NCI-H510A treated with DMSO at 0.1 percent for 48 hours (cell line): Measurements from ENCODE around the gene PDGFB.
A peak's percentile ranks its signal among the peaks of the same experiment; 100 is the strongest.

Source experiments
- DNase-seq: peaks from one replicate; lab custom pipeline; 2025; lab: John Stamatoyannopoulos, UW

The PDGFB gene

GRCh38 chr22:39240831-39241793 is 3.7 kb downstream of the PDGFB start:
- peak; percentile 79 for DNase-seq

DNA sequence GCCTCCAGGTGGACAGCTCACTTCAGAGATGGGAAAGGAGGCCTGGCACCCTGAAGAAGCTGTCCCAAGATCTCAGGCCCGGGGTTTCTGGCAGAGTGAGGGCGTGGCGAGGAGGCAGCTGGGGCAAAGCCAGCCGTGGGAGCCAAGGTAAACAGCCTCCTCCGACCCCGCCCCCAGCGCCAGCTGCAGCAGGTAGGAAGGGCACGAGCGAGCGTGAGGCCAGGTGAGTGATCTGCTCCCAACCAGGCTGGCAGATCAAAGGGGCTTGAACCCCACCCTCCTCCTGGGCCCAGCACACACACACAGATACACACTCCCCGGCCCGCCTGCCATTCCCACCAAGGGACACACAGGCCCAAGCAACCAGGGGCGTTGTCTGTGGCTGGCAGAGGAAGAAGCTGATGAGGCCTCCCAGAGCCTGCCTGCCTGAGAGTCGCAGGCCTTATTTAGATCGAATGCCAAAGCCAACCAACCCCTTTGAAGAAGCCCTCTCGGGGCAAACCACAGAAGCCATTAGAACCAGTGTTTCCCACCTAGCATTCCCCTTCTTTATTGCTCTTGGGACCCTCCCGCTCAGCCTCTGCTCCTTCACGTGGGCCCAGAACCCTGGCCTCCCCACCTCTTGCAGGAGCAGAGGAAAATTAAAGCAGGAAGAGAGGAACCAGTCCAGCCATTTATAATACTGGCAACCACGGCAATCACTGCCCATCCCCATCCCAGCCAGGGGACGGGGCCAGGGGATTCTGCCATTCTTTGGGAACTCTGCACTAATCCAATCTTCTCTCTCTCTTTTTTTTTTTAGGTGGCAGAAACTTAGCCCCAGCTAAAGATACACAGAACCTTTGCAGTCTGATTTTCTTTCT is 5.0 kb downstream of the PDGFB start:
- peak; percentile 73 for DNase-seq

DNA sequence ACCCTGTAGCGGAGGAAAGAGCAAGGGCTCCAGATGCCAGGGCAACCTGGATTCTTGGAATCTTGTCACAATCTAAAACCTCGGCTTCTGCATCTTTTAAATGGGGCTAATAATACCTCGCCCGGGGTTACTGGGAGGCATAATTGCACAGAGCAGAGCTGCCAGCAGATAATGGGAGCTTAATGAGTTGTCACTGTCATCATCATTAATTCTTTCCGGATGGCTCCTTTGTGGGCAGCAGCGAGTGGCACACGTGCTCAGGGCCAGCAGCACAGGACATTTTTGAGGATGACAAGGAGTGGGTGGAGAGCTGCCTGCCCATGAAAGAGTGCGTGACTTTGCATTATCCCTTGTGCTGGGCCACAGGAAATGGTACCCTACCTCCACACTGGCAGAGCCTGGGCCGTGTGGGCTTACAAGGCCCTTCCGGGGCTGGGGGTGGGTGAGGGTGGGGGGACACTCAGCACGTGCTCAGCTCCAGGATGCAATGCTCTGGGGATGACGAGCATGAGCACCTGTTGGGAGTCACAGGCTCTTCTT is 5.7 kb downstream of the PDGFB start:
- no peak for DNase-seq

GRCh38 chr22:39238561-39238960 is 6.2 kb downstream of the PDGFB start:
- DNase-seq = no peak

GRCh38 chr22:39238101-39238466 is 6.7 kb downstream of the PDGFB start:
- DNase-seq = no peak

- peak; percentile 21 for DNase-seq
Observed at GRCh38 chr22:39237318-39238100, 7.3 kb downstream of the PDGFB start.

GRCh38 chr22:39236321-39237317 is 8.2 kb downstream of the PDGFB start:
- DNase-seq = peak; percentile 47

DNA sequence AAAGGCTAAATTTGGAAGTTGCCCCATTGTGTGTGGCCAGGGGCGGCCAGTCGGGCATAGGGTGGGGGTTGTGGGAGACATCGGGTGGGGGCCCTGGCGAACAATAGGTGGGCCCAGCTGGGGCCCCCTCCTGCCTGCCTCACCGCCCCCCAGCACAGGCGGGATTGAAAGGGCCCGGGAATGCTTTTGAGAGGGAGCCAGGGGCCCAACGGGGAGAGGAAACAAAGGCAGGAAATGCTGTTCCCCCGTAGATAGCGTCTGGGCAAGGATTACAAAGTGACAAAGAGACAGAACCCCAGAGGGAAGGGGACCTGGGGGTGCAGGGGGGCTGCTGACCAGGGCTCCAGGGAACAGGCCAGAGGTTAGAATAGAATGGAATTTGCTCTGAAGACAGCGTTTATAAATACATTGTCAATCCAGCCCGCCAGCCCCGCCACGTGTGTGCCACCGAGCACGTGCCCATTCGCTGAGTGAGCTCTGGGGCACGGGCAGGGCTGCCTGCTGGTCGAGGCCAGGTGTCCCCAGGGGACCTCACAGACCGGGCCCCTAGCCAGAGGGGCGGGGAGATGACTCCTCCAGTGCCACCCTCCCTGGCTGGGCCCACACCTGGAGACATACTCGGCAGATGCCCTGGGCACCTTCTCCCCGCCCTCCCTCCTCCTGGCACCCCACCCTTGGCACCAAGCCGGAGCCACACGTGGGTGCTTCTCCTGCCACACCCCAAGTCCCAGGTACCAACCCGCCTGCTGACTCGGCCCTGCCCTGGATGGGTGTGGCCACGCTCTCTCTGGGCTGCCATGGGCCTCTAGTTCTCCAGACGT is 9.7 kb downstream of the PDGFB start:
- no peak for DNase-seq

- DNase-seq = no peak
Observed at GRCh38 chr22:39234472-39234787, 10.4 kb downstream of the PDGFB start.

DNA sequence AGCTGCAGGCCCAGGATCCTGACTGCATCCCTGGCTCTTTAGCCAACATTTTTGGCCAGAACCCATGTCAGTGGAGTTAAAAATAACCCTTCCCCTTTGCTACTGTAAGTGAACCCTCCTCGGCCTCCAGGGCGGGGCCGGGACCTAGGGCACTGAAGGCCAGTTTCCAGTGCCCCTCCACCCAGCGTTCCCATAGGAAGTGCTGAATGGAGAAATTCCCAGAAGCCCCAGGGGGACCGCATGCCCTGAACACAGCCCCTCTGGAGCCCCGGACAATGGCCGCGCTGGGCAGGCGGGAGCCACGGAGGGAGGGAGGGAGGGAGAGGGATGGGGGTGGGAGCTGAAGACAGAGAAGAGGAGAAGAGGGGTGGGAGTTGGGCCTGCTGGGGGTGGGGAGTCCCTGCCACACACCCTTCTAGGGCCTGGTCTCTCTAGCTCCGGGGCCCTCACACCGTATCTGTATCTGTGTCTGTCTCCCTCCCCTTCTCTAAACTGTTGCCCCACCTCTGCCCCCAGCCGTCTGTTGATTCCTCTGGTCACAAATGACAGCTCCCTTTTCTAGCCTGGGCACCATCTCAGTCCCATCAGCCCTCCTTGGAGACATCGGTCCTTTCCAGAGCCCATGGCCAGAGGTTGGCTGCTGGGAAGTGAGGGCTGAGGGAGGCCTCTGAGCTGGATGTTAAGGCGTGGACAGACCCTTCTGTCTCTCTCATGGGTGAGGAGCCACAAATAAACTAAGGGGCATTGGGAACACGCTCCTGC is 10.9 kb downstream of the PDGFB start:
- no peak for DNase-seq

GRCh38 chr22:39232806-39233709 is 11.7 kb downstream of the PDGFB start:
- no peak for DNase-seq

DNA sequence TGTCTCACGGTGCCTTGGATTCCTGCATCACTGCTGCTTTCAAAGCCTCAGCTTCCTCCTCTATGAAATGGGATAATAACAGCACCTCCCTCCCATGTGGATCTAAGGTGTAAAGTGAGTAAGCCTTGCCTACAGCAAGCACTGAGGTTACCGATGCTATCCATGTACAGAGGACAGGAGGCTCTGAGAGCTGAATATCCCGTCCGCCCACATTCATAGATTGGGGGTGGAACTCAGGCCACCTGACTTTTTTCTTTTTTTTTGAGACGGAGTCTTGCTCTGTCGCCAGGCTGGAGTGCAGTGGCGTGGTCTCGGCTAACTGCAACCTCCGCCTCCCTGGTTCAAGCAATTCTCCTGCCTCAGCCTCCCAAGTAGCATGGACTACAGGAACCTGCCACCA is 12.5 kb downstream of the PDGFB start:
- DNase-seq = no peak

DNA sequence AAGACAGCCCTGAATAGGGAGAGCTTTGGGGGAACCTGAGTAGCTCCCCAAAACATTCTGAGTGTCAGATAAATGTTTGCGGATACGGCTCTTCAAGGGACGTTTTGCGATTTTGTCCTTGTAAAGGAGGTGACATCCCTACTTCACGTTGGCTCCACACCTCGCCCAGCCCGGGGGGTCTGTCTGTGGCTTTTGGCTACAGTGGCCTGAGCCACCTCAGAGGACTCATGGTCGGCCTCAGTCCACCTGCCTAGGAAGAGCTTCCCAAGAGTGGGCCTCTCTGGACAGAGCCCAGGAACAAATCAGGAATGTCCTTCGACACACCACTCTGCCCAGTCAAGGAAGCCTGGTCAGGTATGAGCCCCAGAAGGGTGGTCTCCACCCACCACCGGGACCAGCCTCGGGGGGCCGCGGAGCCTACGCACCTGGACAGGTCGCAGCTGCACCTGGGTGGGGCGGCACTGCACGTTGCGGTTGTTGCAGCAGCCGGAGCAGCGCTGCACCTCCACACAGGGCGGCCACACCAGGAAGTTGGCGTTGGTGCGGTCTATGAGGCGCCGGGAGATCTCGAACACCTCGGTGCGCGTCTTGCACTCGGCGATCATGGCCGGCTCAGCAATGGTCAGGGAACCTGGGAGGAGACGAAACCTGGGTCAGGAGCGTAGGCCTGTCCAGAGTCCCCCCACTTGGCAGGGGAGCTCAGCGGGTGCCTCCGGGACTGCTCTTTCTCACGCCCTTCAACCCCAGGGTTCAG is 13.4 kb downstream of the PDGFB start:
- DNase-seq = no peak

DNA sequence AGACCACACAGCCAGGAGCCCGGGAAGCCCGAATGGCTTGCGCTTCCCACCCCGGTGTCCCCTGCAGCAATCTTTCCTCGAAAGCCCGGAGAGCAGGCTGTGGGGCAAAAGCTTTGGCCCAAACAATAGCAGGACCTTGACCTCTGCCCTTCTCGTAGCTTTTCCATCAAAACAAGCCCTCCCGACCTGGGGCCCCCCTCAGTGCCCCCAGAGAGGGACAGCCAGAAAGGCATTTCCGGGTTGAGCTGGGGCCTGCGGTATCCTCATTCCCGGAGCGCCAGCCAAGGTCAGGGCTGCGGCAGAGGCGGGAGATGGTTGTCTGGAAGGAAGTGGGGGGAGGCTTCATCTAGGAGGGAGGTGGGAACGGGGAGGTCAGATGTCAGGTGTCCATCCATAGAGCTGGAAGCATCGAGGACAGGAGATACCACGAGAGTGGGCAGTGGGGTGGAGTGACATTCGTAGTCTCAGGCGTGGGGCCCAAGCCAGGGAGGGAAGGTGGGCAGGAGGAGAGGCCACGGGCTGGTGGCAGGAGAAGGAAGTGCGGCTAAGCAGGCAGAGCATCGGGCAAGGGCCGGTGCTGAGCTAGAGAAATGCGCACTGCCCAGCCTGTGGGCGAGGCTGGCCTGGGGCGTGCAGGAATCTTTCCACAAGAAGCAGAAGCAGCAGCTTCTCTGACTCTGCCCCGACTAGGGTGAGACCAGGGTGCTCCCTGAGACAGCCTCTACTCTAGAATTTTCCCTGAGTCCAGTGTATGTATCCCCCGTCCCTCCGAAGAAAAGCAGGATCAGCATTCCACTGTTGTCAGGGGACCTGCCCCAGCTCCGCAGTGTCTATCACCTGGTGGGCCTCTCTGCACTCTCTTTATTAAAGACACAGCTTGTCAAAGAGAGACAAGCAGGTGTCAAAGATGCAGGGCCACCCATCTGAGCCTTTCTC is 14.3 kb downstream of the PDGFB start:
- no peak for DNase-seq

- DNase-seq = no peak
Observed at GRCh38 chr22:39229688-39230260, 15.0 kb downstream of the PDGFB start.

DNA sequence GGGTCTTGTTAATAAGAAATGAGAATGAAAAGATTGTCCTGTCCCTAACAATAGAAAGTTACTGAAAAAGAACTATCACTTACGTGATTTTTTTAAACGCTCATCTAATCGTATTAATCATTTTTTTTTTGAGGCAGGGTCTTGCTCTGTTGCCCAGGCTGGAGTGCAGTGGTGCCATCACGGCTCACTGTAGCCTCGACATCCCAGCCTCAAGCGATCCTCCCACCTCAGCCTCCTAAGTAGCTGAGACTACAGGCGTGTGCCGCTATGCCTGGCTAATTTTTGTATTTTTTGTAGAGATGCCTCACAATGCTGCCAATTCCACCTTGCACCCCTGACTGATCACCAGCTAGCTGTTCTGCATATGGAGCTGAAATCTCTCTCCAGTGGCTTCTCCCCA is 15.7 kb downstream of the PDGFB start:
- no peak for DNase-seq
